ENCODE results near the gene FSIP1. TPM values are rescaled to one million over a fixed set of nuclear protein-coding genes. Genes with fewer than 3 reads are reported as not detected.

Gene FSIP1
- total RNA-seq, 1 donor from 2014 or later: 0.41 TPM

GRCh38 chr15:39646425-39646824 lies 136.2 kb downstream of the FSIP1 start:
- no peaks in the 10 kb centered on the region for H3K9me3 Mint-ChIP-seq (ENCODE audit: unreplicated experiment)
- no peaks in the 10 kb centered on the region for H3K36me3 Mint-ChIP-seq (ENCODE audit: low read depth, unreplicated experiment)
- no peaks in the 10 kb centered on the region for H3K4me1 Mint-ChIP-seq (ENCODE audit: unreplicated experiment)
- H3K27ac Mint-ChIP-seq (ENCODE audit: unreplicated experiment): no peak overlapping the region
- TF ChIP-seq, protein P1, sequence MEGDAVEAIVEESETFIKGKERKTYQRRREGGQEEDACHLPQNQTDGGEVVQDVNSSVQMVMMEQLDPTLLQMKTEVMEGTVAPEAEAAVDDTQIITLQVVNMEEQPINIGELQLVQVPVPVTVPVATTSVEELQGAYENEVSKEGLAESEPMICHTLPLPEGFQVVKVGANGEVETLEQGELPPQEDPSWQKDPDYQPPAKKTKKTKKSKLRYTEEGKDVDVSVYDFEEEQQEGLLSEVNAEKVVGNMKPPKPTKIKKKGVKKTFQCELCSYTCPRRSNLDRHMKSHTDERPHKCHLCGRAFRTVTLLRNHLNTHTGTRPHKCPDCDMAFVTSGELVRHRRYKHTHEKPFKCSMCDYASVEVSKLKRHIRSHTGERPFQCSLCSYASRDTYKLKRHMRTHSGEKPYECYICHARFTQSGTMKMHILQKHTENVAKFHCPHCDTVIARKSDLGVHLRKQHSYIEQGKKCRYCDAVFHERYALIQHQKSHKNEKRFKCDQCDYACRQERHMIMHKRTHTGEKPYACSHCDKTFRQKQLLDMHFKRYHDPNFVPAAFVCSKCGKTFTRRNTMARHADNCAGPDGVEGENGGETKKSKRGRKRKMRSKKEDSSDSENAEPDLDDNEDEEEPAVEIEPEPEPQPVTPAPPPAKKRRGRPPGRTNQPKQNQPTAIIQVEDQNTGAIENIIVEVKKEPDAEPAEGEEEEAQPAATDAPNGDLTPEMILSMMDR (IDR thresholded peaks at IDR 0.05; ENCODE audit: unreplicated experiment): no peak
- H3K4me3 Mint-ChIP-seq (ENCODE audit: unreplicated experiment): no peak overlapping the region
- no peak for DNase-seq (ENCODE audit: low spot score)
- H3K27me3 Mint-ChIP-seq (ENCODE audit: unreplicated experiment): no peaks in the 10 kb centered on the region

- TF ChIP-seq, protein P1 (IDR thresholded peaks at IDR 0.05; ENCODE audit: unreplicated experiment): no peak
- Mint-ChIP-seq H3K27me3 (ENCODE audit: unreplicated experiment) (no peaks in the 10 kb centered on the region), H3K4me3 (ENCODE audit: unreplicated experiment) (no peak overlapping the region), H3K9me3 (ENCODE audit: unreplicated experiment) (no peaks in the 10 kb centered on the region), H3K36me3 (ENCODE audit: low read depth, unreplicated experiment) (no peaks in the 10 kb centered on the region), H3K27ac (ENCODE audit: unreplicated experiment) (no peak overlapping the region), H3K4me1 (ENCODE audit: unreplicated experiment) (no peaks in the 10 kb centered on the region)
- DNase-seq (ENCODE audit: low spot score): no peak
Observed at GRCh38 chr15:39645976-39646257, 136.7 kb downstream of the FSIP1 start.

DNA sequence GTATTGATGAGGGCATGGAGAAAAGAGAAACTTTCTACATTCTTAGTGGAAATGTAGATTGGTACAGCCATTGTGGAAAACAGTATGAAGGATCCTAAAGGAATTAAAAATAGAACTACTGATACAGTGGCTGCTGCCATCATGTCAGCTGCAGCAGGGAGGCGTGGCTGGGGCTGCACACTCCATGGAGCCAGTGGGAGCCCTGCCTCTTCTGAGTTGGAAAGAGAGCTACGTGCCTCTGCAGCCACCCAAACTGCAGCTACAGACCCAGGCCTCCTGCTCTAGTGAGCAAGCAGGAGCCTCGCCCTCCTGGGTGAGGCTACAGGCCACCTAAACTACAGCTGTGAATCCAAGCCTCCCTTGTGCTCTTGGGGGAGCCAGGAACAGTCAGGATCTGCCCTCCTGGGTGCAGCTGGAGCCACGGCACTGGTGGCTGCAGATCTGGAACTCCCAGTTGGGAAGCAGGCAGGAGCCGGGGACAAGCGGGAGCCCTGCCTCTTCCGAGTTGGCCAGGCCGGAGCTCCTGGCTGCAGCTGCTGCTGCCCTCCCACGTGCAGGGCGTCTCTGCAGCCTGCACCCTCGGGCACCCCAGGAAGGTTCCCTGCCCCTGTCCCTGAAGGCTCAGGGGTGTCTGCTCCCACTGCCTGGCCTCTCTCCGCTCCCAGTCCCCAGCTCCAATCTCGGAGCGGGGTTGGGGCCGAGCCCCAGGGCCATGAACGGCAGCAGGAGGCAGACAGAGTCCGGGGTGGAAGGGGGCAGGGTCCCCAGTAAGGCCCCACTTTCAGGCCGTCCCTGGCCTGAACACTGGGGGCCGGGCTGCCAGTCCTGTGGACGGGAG lies 137.3 kb downstream of the FSIP1 start:
- no peaks in the 10 kb centered on the region for H3K9me3 Mint-ChIP-seq (ENCODE audit: unreplicated experiment)
- no peak for DNase-seq (ENCODE audit: low spot score)
- H3K27me3 Mint-ChIP-seq (ENCODE audit: unreplicated experiment): no peaks in the 10 kb centered on the region
- no peak overlapping the region for H3K4me3 Mint-ChIP-seq (ENCODE audit: unreplicated experiment)
- no peak overlapping the region for H3K27ac Mint-ChIP-seq (ENCODE audit: unreplicated experiment)
- TF ChIP-seq, protein P1 (IDR thresholded peaks at IDR 0.05; ENCODE audit: unreplicated experiment): no peak
- H3K36me3 Mint-ChIP-seq (ENCODE audit: low read depth, unreplicated experiment): no peaks in the 10 kb centered on the region
- no peaks in the 10 kb centered on the region for H3K4me1 Mint-ChIP-seq (ENCODE audit: unreplicated experiment)

DNA sequence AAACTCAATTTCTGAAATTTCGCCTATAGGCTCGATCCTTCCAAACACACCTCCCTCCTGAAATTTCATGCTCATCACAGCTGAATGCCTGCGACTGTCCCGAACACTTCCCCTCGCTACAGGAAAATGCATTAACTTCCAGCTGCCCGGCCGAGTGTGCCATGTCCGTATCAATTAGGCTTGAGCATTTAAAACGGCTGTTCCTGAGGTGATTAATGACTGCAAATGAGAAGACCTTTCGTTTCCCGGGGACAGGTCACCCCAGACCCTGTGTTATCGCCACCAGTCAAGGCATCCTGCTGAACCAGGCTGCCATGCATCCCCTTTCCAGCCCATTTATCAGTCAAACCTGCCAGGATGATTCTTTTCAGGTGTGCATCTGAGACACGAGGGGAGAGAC lies 138.5 kb downstream of the FSIP1 start:
- H3K4me3 Mint-ChIP-seq (ENCODE audit: unreplicated experiment): no peak overlapping the region
- TF ChIP-seq, protein P1 (IDR thresholded peaks at IDR 0.05; ENCODE audit: unreplicated experiment): no peak
- DNase-seq (ENCODE audit: low spot score): no peak
- H3K9me3 Mint-ChIP-seq (ENCODE audit: unreplicated experiment): no peaks in the 10 kb centered on the region
- H3K4me1 Mint-ChIP-seq (ENCODE audit: unreplicated experiment): no peaks in the 10 kb centered on the region
- H3K27ac Mint-ChIP-seq (ENCODE audit: unreplicated experiment): no peak overlapping the region
- no peaks in the 10 kb centered on the region for H3K27me3 Mint-ChIP-seq (ENCODE audit: unreplicated experiment)
- H3K36me3 Mint-ChIP-seq (ENCODE audit: low read depth, unreplicated experiment): no peaks in the 10 kb centered on the region

DNA sequence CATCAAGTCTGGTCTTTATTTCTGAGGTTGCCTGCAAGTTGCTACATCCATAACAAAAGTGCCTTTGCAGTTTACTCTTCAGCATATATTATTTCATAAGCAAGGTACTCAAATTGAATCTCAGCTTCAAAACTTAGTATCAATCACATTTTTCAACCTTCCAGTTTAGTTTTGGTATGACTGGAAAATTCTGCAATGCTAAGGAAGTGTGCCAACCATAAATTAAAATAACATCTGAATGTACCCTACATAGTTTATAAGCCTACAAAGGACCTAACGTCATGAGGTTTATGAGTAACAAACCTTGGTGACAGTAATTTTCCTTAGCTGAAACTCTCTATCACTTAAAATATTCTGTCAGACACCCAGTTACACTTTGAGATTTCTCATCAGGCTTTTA lies 138.9 kb downstream of the FSIP1 start:
- Mint-ChIP-seq H3K36me3 (ENCODE audit: low read depth, unreplicated experiment) (no peaks in the 10 kb centered on the region), H3K4me3 (ENCODE audit: unreplicated experiment) (no peak overlapping the region), H3K4me1 (ENCODE audit: unreplicated experiment) (no peaks in the 10 kb centered on the region), H3K27ac (ENCODE audit: unreplicated experiment) (no peak overlapping the region), H3K27me3 (ENCODE audit: unreplicated experiment) (no peaks in the 10 kb centered on the region), H3K9me3 (ENCODE audit: unreplicated experiment) (no peaks in the 10 kb centered on the region)
- TF ChIP-seq, protein P1 (IDR thresholded peaks at IDR 0.05; ENCODE audit: unreplicated experiment): no peak
- DNase-seq (ENCODE audit: low spot score): no peak
